Measurements from ENCODE around the gene ADGRF1.

The ADGRF1 gene

DNA sequence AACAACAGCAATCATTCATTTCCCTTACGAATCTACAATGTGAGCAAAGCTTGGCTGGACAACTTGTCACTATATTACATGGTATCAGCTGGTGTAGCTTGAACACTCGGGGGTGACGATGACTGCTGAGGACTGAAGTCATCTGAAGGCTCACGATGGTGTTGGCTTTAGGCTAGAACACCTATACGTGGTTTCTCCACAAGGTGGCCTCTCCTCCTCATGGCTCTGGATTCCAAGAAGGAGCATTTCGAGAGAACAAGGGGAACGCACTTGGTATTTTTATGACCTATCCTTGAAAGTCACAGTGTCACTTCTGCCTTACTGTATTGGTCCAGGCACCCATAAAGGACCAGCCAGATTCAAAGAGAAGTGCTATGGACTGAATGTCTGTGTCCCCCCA is 37.5 kb upstream of the ADGRF1 start:
- H3K4me3 ChIP-seq (ENCODE audit: control insufficient read depth, low read depth, low read length): no peak overlapping the region
- no peak for DNase-seq (ENCODE audit: low read depth)
- TF ChIP-seq, protein P1, sequence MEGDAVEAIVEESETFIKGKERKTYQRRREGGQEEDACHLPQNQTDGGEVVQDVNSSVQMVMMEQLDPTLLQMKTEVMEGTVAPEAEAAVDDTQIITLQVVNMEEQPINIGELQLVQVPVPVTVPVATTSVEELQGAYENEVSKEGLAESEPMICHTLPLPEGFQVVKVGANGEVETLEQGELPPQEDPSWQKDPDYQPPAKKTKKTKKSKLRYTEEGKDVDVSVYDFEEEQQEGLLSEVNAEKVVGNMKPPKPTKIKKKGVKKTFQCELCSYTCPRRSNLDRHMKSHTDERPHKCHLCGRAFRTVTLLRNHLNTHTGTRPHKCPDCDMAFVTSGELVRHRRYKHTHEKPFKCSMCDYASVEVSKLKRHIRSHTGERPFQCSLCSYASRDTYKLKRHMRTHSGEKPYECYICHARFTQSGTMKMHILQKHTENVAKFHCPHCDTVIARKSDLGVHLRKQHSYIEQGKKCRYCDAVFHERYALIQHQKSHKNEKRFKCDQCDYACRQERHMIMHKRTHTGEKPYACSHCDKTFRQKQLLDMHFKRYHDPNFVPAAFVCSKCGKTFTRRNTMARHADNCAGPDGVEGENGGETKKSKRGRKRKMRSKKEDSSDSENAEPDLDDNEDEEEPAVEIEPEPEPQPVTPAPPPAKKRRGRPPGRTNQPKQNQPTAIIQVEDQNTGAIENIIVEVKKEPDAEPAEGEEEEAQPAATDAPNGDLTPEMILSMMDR (conservative IDR thresholded peaks at IDR 0.05; ENCODE audit: control insufficient read depth, insufficient read depth, low read depth, low read length): peak; percentile 24

DNA sequence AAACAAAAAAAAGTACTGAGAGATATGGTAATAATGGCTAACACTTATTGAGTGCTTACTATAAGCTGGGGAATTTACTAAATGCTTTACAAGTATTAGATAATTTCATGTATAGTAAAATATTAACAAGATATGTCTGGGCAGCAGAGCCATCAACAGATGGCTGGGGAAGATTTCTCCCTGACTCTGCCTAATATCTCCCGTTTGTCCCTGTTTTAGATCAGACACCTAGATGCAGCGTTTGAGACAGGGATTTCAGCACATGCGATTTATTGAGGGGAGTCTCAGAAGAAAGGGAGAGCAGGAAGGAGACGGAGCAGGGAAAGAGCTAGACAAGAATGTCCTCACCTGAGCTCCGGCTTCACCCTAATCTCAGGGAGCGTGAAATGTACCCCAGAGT is 36.9 kb upstream of the ADGRF1 start:
- H3K4me3 ChIP-seq (ENCODE audit: control insufficient read depth, low read depth, low read length): no peak overlapping the region
- TF ChIP-seq, protein P1 (conservative IDR thresholded peaks at IDR 0.05; ENCODE audit: control insufficient read depth, insufficient read depth, low read depth, low read length): no peak
- DNase-seq (ENCODE audit: low read depth): no peak

DNA sequence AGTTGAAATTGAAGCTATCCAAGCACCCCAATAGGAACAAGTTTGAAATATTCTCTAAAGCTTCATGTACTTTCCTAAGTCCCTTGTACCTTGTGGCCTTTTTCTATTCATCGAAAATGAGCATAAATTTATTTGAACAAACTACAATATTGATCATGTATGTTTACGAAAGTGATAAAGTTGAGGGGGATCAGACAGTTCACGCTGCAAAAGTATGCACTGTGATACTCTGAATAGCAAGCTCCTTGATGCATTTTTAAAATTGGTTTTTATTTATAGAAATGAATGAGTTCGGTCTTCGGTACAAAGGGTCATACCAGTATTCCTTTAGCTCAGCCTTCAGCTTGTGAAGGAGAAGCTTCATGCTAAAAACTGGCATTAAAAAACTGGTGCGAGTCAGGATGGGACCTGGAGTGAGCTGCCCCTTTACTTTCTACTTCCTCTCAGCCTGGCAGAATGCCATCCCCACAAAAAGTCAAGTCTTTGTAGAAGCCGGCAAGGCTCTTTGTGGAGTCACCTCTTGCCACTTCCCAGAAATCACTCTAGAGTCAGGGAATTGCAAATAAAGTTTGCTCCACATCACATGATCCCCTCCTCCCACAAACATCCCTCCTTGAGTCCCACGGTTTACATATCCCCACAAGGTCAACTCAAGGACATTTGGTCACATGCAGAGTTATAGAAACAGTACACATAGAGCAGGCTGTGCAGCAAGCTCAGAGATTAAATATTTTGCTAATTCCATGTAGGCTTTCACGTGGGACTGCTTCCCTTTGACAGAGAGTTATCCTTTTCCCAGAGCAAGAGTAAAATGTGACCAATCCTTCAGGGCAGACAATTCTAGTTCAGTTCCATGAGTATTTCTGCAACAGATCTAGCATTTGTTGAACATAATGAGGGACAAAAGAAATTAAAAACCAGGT is 34.6 kb upstream of the ADGRF1 start:
- TF ChIP-seq, protein P1 (conservative IDR thresholded peaks at IDR 0.05; ENCODE audit: control insufficient read depth, insufficient read depth, low read depth, low read length): no peak
- no peak for DNase-seq (ENCODE audit: low read depth)
- H3K4me3 ChIP-seq (ENCODE audit: control insufficient read depth, low read depth, low read length): no peak overlapping the region

DNA sequence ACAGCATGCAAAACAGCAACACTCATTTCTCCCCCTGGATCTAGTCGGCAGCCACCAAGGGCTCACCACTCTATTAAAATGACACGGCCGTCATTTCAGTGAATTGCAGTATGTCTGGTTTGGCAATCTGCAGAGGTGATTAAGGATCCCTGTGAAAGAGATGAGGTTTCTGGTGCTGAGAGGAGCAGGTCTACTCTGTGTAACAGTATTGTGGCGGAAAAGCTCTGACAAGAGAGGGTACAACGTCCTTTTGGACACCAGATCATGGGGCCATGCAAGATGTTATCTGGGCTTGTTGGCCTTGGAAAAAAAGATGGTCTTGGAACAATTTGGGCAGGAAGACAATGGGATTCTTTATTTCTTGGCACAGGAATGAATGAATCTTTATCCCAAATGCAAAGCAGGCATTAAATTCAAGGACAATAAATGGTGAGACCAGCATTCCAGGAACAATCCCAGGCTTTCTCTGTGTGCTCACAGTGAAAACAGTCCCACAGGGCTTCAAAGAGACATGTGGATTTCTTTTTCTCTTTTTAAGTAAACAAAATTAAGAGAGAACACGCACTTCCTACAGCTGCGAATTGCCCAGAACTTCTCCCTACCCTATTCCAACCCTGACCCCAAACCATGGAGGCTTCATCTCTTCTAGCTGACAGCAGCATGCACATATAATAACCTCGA is 33.7 kb upstream of the ADGRF1 start:
- TF ChIP-seq, protein P1 (conservative IDR thresholded peaks at IDR 0.05; ENCODE audit: control insufficient read depth, insufficient read depth, low read depth, low read length): no peak
- no peak overlapping the region for H3K4me3 ChIP-seq (ENCODE audit: control insufficient read depth, low read depth, low read length)
- no peak for DNase-seq (ENCODE audit: low read depth)

- TF ChIP-seq, protein P1 (conservative IDR thresholded peaks at IDR 0.05; ENCODE audit: control insufficient read depth, insufficient read depth, low read depth, low read length): no peak
- no peak overlapping the region for H3K4me3 ChIP-seq (ENCODE audit: control insufficient read depth, low read depth, low read length)
Measured at GRCh38 chr6:47075168-47075567, 33.0 kb upstream of the ADGRF1 start.

GRCh38 chr6:47073125-47074110 is 31.3 kb upstream of the ADGRF1 start:
- DNase-seq (ENCODE audit: low read depth): no peak
- H3K4me3 ChIP-seq (ENCODE audit: control insufficient read depth, low read depth, low read length): no peak overlapping the region
- TF ChIP-seq, protein P1 (conservative IDR thresholded peaks at IDR 0.05; ENCODE audit: control insufficient read depth, insufficient read depth, low read depth, low read length): peak; percentile 33

More at GRCh38 chr6:47075168-47075567, 33.0 kb upstream of the ADGRF1 start:
- no peak for DNase-seq (ENCODE audit: low read depth)

Measured in fibroblast of mammary gland (primary cell).